Coronary artery (tissue), 2 donors: Measurements from ENCODE around the gene AMBRA1.
A peak's percentile ranks its signal among the peaks of the same experiment; 100 is the strongest.
"Not testable (repeated sequence)": the region's sequence is repeated elsewhere in the genome, so short reads cannot be mapped to it uniquely, and the experiment has no call there.

Experiments
- DNase-seq: peaks from one replicate; pipeline ENCODE4 v3.0.0-alpha.2; 2017; ENCODE audit warnings: low spot score
- H3K27ac ChIP-seq, 2 donors: fragments of 200-600 bp; sonication (generic); one replicate each; pipeline ENCODE4 v1.5.1; 2016 to 2019
- H3K4me3 ChIP-seq: fragments of 200-600 bp; sonication (generic); 2 replicates; pipeline ENCODE4 v1.5.1; 2016; ENCODE audit warnings: mild to moderate bottlenecking, moderate library complexity
- CTCF ChIP-seq: fragments of 200-600 bp; sonication (generic); IDR thresholded peaks from one replicate; pipeline ENCODE4 v1.5.1; 2019; ENCODE audit warnings: antibody characterized with exemption

AMBRA1 gene

GRCh38 chr11:46590740-46591605 lies 2.9 kb downstream of the AMBRA1 start:
- Histone ChIP-seq H3K4me3 (peak overlapping the region; percentile 45), H3K27ac (no peak overlapping the region)
- no peak for TF ChIP-seq CTCF
- no peak for DNase-seq

GRCh38 chr11:46588915-46589314 lies 4.9 kb downstream of the AMBRA1 start:
- TF ChIP-seq CTCF: no peak
- DNase-seq: no peak
- Histone ChIP-seq H3K27ac (no peak overlapping the region), H3K4me3 (no peak overlapping the region)

GRCh38 chr11:46588131-46588530 lies 5.7 kb downstream of the AMBRA1 start:
- DNase-seq: no peak
- TF ChIP-seq CTCF: no peak
- Histone ChIP-seq H3K4me3 (no peak overlapping the region), H3K27ac (no peak overlapping the region)

- H3K27ac ChIP-seq, DNase-seq, H3K4me3 ChIP-seq: not testable (repeated sequence)
Observed at GRCh38 chr11:46583513-46583912, 10.3 kb downstream of the AMBRA1 start.

GRCh38 chr11:46582588-46582987 lies 11.2 kb downstream of the AMBRA1 start:
- Histone ChIP-seq H3K4me3 (no peak overlapping the region), H3K27ac (no peak overlapping the region)
- no peak for TF ChIP-seq CTCF
- DNase-seq: no peak

GRCh38 chr11:46577058-46577457 lies 16.8 kb downstream of the AMBRA1 start:
- Histone ChIP-seq H3K4me3 (no peak overlapping the region), H3K27ac (no peak overlapping the region)
- no peak for DNase-seq
- no peak for TF ChIP-seq CTCF

- H3K27ac ChIP-seq: no peak overlapping the region
- TF ChIP-seq CTCF: no peak
- no peak for DNase-seq
- no peak overlapping the region for H3K4me3 ChIP-seq
Observed at GRCh38 chr11:46574656-46575055, 19.2 kb downstream of the AMBRA1 start.
